IMR-90 (cell line): ENCODE measurements around the gene SV2C. TPM values are rescaled to one million over a fixed set of nuclear protein-coding genes. Genes with fewer than 3 reads are reported as not detected.

Experiments used
- ATAC-seq: fragments of 200-7000 bp; cut with Tn5 transposase; 2 replicates; pipeline ENCODE4 v1.9.1; 2020; ENCODE audit warnings: low read depth, mild to moderate bottlenecking, moderate library complexity
- BruUV-seq: library from RNA; stranded (reverse); fragments of 400-500 nt; replicated peaks from 2 replicates; lab custom pipeline; 2021; lab: Mats Ljungman, UMichigan
- CTCF ChIA-PET: fragments of 300-600 bp; formaldehyde crosslinking; extraction: SDS; loops from one replicate; lab custom pipeline; 2021; ENCODE audit warnings: antibody characterized with exemption; lab: Yijun Ruan, JAX
- POLR2A ChIA-PET: fragments of 300-600 bp; sonication (Branson Sonifier 250); formaldehyde crosslinking; loops from one replicate; lab custom pipeline; 2022; ENCODE audit warnings: antibody characterized with exemption; ENCODE audit not compliant: unreplicated experiment; lab: Charles Lee
- DNase-seq: peaks from one replicate; pipeline ENCODE4 v3.0.0; 2013
- H2AFZ ChIP-seq: replicated peaks from 2 replicates; pipeline ENCODE3; 2013; ENCODE audit warnings: low read length, mild to moderate bottlenecking; ENCODE audit not compliant: poor library complexity
- H2AK5ac ChIP-seq: 2 replicates; pipeline ENCODE4 v1.6.1; 2013; ENCODE audit warnings: low read depth, low read length, inconsistent platforms
- H2AK9ac ChIP-seq: replicated peaks from 2 replicates; pipeline ENCODE3; 2013; ENCODE audit warnings: mild to moderate bottlenecking, low read depth, low read length, moderate library complexity; ENCODE audit not compliant: poor library complexity
- H2BK120ac ChIP-seq: 2 replicates; pipeline ENCODE4 v1.6.1; 2013; ENCODE audit warnings: low read depth, low read length, inconsistent platforms
- H2BK15ac ChIP-seq: 3 replicates; pipeline ENCODE4 v1.6.1; 2013; ENCODE audit warnings: low read depth, low read length, inconsistent platforms
- H2BK20ac ChIP-seq: 2 replicates; pipeline ENCODE4 v1.6.1; 2013; ENCODE audit warnings: low read depth, mild to moderate bottlenecking, inconsistent platforms, low read length, moderate library complexity
- H2BK5ac ChIP-seq: 2 replicates; pipeline ENCODE4 v1.6.1; 2013; ENCODE audit warnings: mild to moderate bottlenecking, low read depth, low read length, inconsistent platforms; ENCODE audit not compliant: poor library complexity, severe bottlenecking
- H3K14ac ChIP-seq: replicated peaks from 2 replicates; pipeline ENCODE4 v1.6.1; 2013; ENCODE audit warnings: low read depth, low read length, inconsistent platforms
- H3K18ac ChIP-seq: 2 replicates; pipeline ENCODE4 v1.6.1; 2013; ENCODE audit warnings: low read depth, low read length, control low read depth
- H3K23ac ChIP-seq: 2 replicates; pipeline ENCODE4 v1.6.1; 2013; ENCODE audit warnings: low read depth, low read length, inconsistent platforms
- H3K27ac ChIP-seq: 2 replicates; pipeline ENCODE4 v1.5.1; 2013; ENCODE audit warnings: mild to moderate bottlenecking, control low read depth, low read length; ENCODE audit not compliant: insufficient read depth
- H3K27me3 ChIP-seq: 2 replicates; pipeline ENCODE4 v1.6.1; 2013; ENCODE audit warnings: low read length; ENCODE audit not compliant: control insufficient read depth, insufficient read depth
- H3K36me3 ChIP-seq: 2 replicates; pipeline ENCODE4 v1.6.1; 2013; ENCODE audit warnings: low read length, mixed read lengths; ENCODE audit not compliant: control insufficient read depth, insufficient read depth
- H3K4ac ChIP-seq: 2 replicates; pipeline ENCODE4 v1.6.1; 2013; ENCODE audit warnings: low read depth, low read length, inconsistent platforms
- H3K4me1 ChIP-seq: 2 replicates; pipeline ENCODE4 v1.6.1; 2013; ENCODE audit warnings: low read length, mixed read lengths; ENCODE audit not compliant: control insufficient read depth, insufficient read depth
- H3K4me2 ChIP-seq: 2 replicates; pipeline ENCODE4 v1.6.1; 2013; ENCODE audit warnings: low read depth, mild to moderate bottlenecking, control low read depth, low read length, moderate library complexity
- H3K4me3 ChIP-seq: 2 replicates; pipeline ENCODE4 v1.5.1; 2013; ENCODE audit warnings: low read depth, mild to moderate bottlenecking, control low read depth, low read length, moderate library complexity; ENCODE audit not compliant: insufficient read depth
- H3K56ac ChIP-seq: 2 replicates; pipeline ENCODE4 v1.6.1; 2013; ENCODE audit warnings: low read length, inconsistent platforms; ENCODE audit not compliant: insufficient read depth; ENCODE audit errors: extremely low read depth
- H3K79me1 ChIP-seq, 2 experiments: 2 replicates each; pipeline ENCODE4 v1.6.1; 2013; ENCODE audit warnings: low read length in 2 of 2, inconsistent platforms in 1 of 2, low read depth in 1 of 2
- H3K9ac ChIP-seq: 2 replicates; pipeline ENCODE4 v1.6.1; 2013; ENCODE audit warnings: low read depth, low read length, control low read depth
- H3K9me1 ChIP-seq: 2 replicates; pipeline ENCODE4 v1.6.1; 2013; ENCODE audit warnings: low read length, inconsistent platforms; ENCODE audit not compliant: insufficient read depth
- H3K9me3 ChIP-seq: 2 replicates; pipeline ENCODE4 v1.6.1; 2013; ENCODE audit warnings: low read length; ENCODE audit not compliant: control insufficient read depth, insufficient read depth
- H4K20me1 ChIP-seq: 2 replicates; pipeline ENCODE4 v1.6.1; 2013; ENCODE audit warnings: low read length, inconsistent platforms; ENCODE audit not compliant: insufficient read depth
- H4K5ac ChIP-seq: 2 replicates; pipeline ENCODE4 v1.6.1; 2013; ENCODE audit warnings: mild to moderate bottlenecking, low read depth, low read length, control low read depth
- H4K8ac ChIP-seq, 2 experiments: 2 replicates each; pipeline ENCODE4 v1.6.1; 2013; ENCODE audit warnings: low read depth in 2 of 2, low read length in 2 of 2, control low read depth in 1 of 2, inconsistent platforms in 1 of 2
- H4K91ac ChIP-seq: 2 replicates; pipeline ENCODE4 v1.6.1; 2013; ENCODE audit warnings: low read depth, low read length, inconsistent platforms; ENCODE audit not compliant: insufficient read depth
- CHD1 ChIP-seq: IDR thresholded peaks from 2 replicates; pipeline ENCODE4 v1.6.1; 2012; ENCODE audit warnings: low read depth, low read length, improper control_type of control experiment
- FOS ChIP-seq: fragments of 150-350 bp; IDR thresholded peaks from 2 replicates; pipeline ENCODE4 v1.6.1; 2016; ENCODE audit warnings: low read depth, low read length
- MAFK ChIP-seq: IDR thresholded peaks from 2 replicates; pipeline ENCODE4 v1.6.1; 2012; ENCODE audit warnings: low read depth, low read length, improper control_type of control experiment
- NFE2L2 ChIP-seq: fragments of 150-350 bp; IDR thresholded peaks from 2 replicates; pipeline ENCODE4 v1.6.1; 2016; ENCODE audit warnings: low read depth, mild to moderate bottlenecking, low read length
- POLR2A ChIP-seq: IDR thresholded peaks from 2 replicates; pipeline ENCODE4 v1.6.1; 2012; ENCODE audit warnings: mild to moderate bottlenecking, low read depth, low read length
- RAD21 ChIP-seq: IDR thresholded peaks from 2 replicates; pipeline ENCODE4 v1.6.1; 2012; ENCODE audit warnings: low read length, improper control_type of control experiment
- SMC3 ChIP-seq: fragments of 150-350 bp; IDR thresholded peaks from 2 replicates; pipeline ENCODE4 v1.6.1; 2016; ENCODE audit warnings: low read depth, mild to moderate bottlenecking, antibody characterized with exemption, low read length, moderate library complexity
- WGBS, 2 experiments: methylation state at CpG; one replicate each; pipeline versions ENCODE4 v1.1.5 to v1.1.7; 2013; ENCODE audit warnings: missing lambda C conversion rate in 2 of 2; ENCODE audit not compliant: insufficient read length in 1 of 2; ENCODE audit errors: extremely low coverage in 2 of 2; 5-methylcytosine and 5-hydroxymethylcytosine counted together
- dilution Hi-C: fragments of 300-500 bp; cut with HindIII; formaldehyde crosslinking; loops from one replicate; pipeline ENCODE4 v1.14.3; 2018; ENCODE audit warnings: low sequenced_read_pairs; ENCODE audit not compliant: unreplicated experiment
- in situ Hi-C: fragments of 300-500 bp; cut with MboI; formaldehyde crosslinking; loops from 3 replicates; pipeline ENCODE4 v1.14.3; 2019; ENCODE audit warnings: low sequenced_read_pairs, inconsistent platforms, mixed read lengths
- intact Hi-C: fragments of 100-400 bp; cut with micrococcal nuclease; formaldehyde crosslinking; loops from 2 replicates; pipeline ENCODE4 v1.10.0; 2022
- polyA plus RNA-seq, 3 experiments: library from polyadenylated mRNA; depleted of rRNA; stranded (reverse); fragments of >200 nt; gene quantifications; 2 replicates each; pipeline ENCODE4 v1.2.3, GENCODE V29; 2012; ENCODE audit warnings: low replicate concordance in 1 of 3
- total RNA-seq: library from RNA; depleted of rRNA; stranded (reverse); fragments of >200 nt; gene quantifications from 2 replicates; pipeline ENCODE4 v1.2.3, GENCODE V29; 2012

SV2C gene
- total and polyA plus RNA-seq, 2 of the 4 experiments (the other 2 are of a cell fraction), result not detected

DNA sequence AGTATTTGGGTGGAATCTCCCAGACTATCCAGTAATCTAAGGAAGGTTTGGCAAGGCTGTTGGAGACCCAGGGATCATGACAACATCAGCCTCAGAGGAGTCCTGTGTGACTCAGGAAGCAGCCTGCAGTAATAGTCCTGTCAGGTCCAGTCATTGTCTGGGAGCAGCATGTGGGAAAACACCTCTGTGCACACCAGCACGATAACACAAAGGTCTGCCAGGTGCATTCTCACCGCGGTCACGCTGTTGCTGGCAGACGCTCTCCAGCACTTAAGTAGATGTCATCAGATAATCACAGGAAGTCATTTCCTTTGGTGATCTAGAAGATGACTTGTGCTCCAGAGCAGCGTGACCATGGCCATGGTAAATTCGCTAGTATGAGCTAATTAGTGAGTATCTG lies 220.7 kb downstream of the SV2C start:
- DNase-seq, result no peak
- intact Hi-C loops, result no loop called here
- 40% methylated on average over 1 of the region's 7 CpGs; no CpG with 5 or more reads in 1 of the 2 experiments for WGBS, 2 experiments
- Histone ChIP-seq H2BK5ac (no peak overlapping the region), H4K91ac (no peak overlapping the region), H3K9me3 (no peaks in the 10 kb centered on the region), H3K36me3 (no peaks in the 10 kb centered on the region), H3K9ac (no peak overlapping the region), H2BK20ac (no peak overlapping the region), H3K4me3 (no peak overlapping the region), H2AFZ (no peak overlapping the region), H4K20me1 (no peaks in the 10 kb centered on the region), H4K5ac (no peak overlapping the region), H3K4ac (no peak overlapping the region), H2BK120ac (no peak overlapping the region), H3K56ac (no peak overlapping the region), H3K4me1 (no peaks in the 10 kb centered on the region), H4K8ac (no peak overlapping the region), H2AK5ac (no peak overlapping the region), H3K4me2 (no peak overlapping the region), H3K14ac (no peak overlapping the region), H2AK9ac (no peak overlapping the region), H3K18ac (no peak overlapping the region), H3K9me1 (no peaks in the 10 kb centered on the region; the same call in 1 of the 2 replicates), H3K27ac (no peak overlapping the region), H3K79me1 (no peaks in the 10 kb centered on the region), H2BK15ac (no peak overlapping the region), H3K27me3 (no peaks in the 10 kb centered on the region; the same call in 1 of the 2 replicates), H3K23ac (no peak overlapping the region)
- ChIA-PET CTCF (no interaction called here), POLR2A (no interaction called here)
- in situ Hi-C loops, result no loop called here
- dilution Hi-C loops, result no loop called here
- no TSS peak for BruUV-seq
- no peak for ATAC-seq
- TF ChIP-seq RAD21 (no peak), SMC3 (no peak), MAFK (no peak), POLR2A (no peak), NFE2L2 (no peak), CHD1 (no peak), FOS (no peak)
